Breast epithelium (tissue), 3 donors: ENCODE results near the gene SP100.

ENCODE experiments used
- POLR2A ChIP-seq: fragments of 450-650 bp; IDR thresholded peaks from one replicate; pipeline ENCODE4 v1.6.1; 2016; ENCODE audit warnings: antibody characterized with exemption, mild to moderate bottlenecking, moderate library complexity
- TF ChIP-seq, protein P1 (sequence below), 3 donors: fragments of 450-650 bp; IDR thresholded peaks; one replicate each; pipeline ENCODE4 v1.5.1; 2016 to 2017; ENCODE audit warnings: antibody characterized with exemption in 3 of 3, mild to moderate bottlenecking in 3 of 3, moderate library complexity in 3 of 3

DNA sequence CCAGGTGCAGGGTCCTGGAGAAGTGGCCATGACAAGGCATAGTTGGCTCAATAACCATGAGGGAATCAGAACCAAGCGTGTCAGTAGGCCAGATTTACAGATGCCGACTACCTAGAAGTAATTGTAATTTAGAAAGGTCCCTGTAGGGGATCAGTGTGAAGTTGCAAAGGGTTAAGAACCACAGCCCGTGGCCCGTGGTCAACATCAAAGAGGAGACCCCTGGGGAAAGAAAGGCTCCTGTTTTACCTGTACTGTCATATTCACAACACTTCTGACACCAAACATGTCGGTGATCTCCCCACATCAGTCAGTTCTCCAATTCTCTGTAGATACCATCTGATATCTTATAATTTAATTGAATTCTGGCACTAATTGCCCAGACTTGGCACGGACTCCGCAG, 31.0 kb downstream of the SP100 start:
- no peak for TF ChIP-seq POLR2A
- TF ChIP-seq, protein P1, sequence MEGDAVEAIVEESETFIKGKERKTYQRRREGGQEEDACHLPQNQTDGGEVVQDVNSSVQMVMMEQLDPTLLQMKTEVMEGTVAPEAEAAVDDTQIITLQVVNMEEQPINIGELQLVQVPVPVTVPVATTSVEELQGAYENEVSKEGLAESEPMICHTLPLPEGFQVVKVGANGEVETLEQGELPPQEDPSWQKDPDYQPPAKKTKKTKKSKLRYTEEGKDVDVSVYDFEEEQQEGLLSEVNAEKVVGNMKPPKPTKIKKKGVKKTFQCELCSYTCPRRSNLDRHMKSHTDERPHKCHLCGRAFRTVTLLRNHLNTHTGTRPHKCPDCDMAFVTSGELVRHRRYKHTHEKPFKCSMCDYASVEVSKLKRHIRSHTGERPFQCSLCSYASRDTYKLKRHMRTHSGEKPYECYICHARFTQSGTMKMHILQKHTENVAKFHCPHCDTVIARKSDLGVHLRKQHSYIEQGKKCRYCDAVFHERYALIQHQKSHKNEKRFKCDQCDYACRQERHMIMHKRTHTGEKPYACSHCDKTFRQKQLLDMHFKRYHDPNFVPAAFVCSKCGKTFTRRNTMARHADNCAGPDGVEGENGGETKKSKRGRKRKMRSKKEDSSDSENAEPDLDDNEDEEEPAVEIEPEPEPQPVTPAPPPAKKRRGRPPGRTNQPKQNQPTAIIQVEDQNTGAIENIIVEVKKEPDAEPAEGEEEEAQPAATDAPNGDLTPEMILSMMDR (IDR thresholded peaks at IDR 0.05) = no peak
